Measurements from ENCODE around the gene DYNC1LI1.

DYNC1LI1 gene

GRCh38 chr3:32570421-32571191 lies at the start of gene DYNC1LI1:
Gene DYNC1LI1 (minus strand): TSS chr3:32570858. CDS start chr3:32570770, 88 bp downstream.
- peak; percentile 59 for DNase-seq

DNA sequence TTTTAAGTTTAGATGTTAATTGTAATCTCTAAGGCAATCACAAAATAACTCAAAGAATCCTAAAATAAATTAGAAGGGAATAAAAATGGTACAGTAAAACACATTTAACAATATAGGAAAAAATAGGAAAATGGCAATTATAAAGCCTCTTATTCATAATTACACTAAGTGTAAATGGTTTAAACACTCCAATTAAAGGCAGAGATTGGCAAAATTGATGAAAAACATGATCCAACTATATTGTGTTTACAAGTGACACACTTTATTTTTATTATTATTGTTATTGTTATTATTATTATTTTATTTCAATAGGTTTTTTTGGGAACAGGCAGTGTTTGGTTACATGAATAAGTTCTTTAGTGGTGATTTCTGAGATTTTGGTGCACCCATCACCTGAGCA lies 48.7 kb upstream of the DYNC1LI1 start:
- DNase-seq: no peak

DNA sequence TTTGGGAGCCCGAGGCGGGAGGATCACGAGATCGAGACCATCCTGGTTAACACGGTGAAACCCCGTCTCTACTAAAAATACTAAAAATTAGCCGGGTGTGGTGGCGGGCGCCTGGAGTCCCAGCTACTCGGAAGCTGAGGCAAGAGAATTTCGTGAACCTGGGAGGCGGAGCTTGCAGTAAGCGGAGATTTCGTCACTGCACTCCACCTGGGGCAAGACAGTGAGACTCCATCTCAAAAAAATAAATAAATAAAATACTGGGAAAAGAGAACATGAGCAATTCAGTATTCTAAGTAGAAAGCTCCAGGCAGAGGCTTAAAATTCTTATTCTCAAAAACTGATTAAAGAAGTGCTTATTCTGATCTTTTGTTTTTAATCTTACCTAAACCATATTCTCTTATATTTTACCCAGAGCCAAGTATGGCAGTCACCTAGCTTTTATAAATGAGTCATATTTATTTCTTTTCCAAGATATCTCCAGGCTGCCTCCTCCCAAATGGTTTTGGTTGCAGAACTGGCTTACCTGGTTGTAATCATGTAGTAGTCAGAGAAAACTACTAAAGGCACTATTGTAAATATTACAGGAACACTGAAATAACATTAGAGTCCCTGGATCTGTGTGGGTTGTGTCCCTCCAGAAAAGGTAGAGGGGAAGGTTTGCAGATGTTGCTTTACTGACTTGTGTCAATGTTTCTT lies 45.8 kb upstream of the DYNC1LI1 start:
- no peak for DNase-seq

- DNase-seq: no peak
These were observed 44.3 kb upstream of the DYNC1LI1 start for GRCh38 chr3:32614956-32615355.

- DNase-seq: no peak
These were observed 42.5 kb upstream of the DYNC1LI1 start for GRCh38 chr3:32613183-32613582.

DNA sequence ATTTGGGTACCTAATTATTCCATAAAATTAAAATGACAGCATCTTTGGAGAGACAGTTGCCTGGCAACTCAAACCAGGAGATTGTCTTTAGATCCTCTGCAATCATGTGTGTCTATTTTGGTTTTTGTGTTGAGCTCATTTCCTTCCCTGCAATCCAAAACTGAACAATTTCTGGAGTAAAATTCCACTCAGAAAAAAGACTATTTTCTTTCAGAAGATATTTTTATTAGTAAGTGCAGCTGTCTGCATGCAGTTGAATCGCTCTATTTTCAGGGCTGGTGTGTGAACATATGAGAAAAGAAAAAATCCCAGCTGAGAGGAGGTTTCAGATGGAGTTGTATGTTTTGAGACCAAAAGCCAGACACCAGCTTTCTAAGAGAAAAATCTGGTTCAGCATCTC lies 41.9 kb upstream of the DYNC1LI1 start:
- no peak for DNase-seq

DNA sequence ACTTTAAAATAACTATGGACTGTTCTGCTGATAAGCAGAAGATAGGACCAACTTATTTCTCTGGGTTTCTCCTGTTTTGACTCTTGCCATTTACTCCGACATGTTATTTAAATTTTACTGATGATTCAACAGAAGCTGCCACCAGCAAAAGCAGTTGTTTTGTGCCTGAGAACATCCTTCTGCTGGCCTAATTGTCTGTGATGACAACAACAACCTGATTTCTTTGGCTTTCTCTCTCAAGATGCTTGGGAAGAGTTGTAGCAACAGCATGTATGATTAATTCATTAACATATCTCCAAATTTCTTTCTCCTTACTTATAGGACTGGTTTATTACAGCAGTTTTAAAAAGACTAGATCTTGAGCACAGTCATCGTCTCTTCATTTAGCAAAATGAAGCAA lies 36.9 kb upstream of the DYNC1LI1 start:
- no peak for DNase-seq

DNA sequence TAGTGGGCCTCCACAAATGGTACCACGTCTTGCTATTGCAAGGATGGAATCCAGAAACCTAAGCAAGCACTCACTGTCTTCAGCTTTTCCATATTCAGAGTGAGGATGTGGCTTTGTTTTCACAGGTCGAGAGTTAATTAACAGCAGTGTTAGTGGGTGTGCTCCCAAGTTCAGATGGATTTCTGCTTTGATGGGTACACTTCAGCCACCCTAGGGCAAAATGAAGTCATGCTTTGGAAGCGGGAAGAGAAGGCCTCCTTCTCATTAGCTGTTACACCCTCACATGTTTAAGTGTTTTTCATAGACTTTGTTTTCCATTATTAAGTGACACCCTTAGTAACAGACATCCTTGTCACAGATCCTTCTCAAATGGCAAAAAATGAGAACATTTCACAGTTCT lies 36.3 kb upstream of the DYNC1LI1 start:
- no peak for DNase-seq

DNA sequence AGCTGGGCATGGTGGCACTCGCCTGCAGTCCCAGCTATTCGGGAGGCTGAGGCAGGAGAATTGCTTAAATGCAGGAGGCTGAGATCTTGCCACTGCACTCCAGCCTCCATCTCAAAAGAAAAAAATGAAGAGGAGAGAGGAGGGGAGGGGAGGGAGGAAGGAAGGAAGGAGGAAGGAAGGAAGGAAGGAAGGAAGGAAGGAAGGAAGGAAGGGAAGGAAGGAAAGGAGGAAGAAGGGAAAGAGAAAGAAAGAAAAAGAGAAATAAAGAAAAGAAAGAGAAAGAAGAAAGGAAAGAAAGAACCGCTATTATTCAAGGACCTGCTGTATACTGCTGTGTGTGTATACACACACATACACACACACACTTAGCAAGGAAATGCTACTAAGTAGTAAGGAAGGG lies 35.6 kb upstream of the DYNC1LI1 start:
- no peak for DNase-seq

GRCh38 chr3:32603064-32603463 lies 32.4 kb upstream of the DYNC1LI1 start:
- no peak for DNase-seq

DNA sequence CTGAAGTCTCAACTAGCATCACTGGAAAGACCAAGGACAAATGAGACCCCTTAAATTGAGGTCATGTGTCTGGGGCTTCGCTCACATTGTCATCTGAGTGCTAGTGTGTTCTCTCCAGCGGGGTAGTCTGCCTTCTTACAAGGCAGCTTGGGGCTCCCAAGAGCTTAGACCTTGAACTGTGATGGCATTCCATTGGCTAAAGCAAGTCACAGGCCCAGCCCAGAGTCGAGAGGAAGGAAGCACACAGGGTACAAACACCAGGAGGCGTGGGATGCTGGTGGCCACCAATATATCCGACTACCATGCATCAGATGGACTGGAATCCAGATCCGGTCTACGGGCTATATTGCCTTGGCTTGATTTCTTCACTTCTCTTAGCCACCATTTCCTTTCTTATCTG lies 31.5 kb upstream of the DYNC1LI1 start:
- DNase-seq: no peak

GRCh38 chr3:32601722-32602121 lies 31.1 kb upstream of the DYNC1LI1 start:
- DNase-seq: no peak

- no peak for DNase-seq
These were observed 27.0 kb upstream of the DYNC1LI1 start for GRCh38 chr3:32597656-32598055.

GRCh38 chr3:32596909-32597369 lies 26.3 kb upstream of the DYNC1LI1 start:
- no peak for DNase-seq

GRCh38 chr3:32596282-32596908 lies 25.7 kb upstream of the DYNC1LI1 start:
- no peak for DNase-seq

GRCh38 chr3:32595323-32595722 lies 24.7 kb upstream of the DYNC1LI1 start:
- no peak for DNase-seq

DNA sequence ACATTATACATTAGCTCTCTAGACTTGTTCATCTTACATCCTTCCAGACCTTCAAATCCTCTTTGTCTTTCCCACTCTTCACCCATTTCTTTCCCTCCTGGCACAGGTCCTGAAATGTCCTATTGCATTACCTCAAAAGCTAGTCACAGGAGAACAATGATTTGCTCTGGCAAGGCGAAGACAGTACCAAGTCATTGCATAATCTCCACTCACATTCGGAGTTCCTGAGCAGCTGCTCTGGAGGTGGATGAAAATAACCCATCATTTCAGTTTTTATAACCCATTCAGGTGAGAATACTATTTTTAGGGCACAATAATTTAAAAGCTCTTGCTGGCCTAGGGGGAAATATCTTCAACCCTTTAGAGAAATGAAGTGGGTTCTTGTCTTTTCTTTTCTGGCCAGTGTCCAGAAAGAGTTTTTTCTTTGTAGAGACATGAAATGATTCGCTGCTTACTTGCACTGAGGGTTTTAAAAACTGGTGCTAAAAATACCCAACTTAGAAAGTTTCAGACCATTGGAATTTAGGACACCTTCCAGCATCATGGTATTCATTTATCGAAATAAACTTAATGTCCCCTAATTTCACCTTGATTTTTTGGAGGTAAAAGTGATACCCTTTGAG lies 23.4 kb upstream of the DYNC1LI1 start:
- peak; percentile 46 for DNase-seq

DNA sequence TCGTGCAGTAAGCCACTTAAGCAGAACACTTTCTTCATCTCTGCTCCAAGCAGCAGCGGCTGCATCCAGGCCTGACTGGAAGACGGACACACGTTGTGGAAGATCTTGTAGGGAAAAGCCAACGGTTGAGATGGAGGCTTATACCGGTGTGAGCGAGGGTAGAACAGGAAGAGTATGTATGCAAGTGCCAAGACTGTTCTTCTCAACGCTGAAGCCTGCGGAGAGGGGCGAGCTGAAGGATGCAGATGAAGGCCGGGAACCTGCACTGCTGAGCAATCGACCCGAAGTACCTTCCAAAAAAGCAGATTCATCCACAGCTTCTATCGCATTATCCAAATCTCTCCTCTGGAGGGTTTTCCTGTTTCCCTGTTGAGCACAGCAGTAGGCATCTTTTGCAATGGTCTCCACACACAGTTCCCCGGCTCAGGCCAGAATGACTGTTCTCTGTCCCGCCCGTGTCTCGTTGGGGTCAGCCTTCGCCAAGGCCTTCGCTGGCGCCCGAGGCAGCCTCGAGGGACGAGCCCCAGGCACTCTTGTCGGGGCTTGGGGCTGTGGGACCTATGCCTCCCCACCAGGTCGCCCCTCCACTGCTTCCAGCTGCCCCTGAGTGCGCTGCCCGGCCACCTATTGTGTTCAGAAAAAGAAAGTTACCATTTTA lies 22.2 kb upstream of the DYNC1LI1 start:
- DNase-seq: no peak

DNA sequence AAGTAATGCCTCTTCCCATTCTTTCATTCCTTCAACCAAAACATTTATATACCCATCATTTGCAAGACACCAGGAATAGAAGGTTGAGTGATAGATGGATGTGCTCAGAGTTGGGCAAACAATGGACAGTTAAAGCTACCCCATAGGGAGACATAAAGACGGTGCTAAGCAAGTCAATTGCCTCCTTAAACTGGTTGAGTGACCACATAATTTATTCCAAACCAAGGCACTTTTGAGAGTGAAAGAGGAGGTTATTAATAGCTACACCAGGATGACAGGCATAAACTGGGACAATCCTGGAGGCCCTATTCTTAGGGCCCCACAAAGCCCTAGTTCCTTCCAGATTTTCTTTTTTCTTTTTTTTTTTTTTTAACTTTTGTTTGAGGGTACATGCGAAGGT lies 21.4 kb upstream of the DYNC1LI1 start:
- DNase-seq: peak; percentile 26

- no peak for DNase-seq
These were observed 20.5 kb upstream of the DYNC1LI1 start for GRCh38 chr3:32591186-32591585.

GRCh38 chr3:32586356-32586755 lies 15.7 kb upstream of the DYNC1LI1 start:
- DNase-seq: no peak

GRCh38 chr3:32584660-32585059 lies 14.0 kb upstream of the DYNC1LI1 start:
- DNase-seq: no peak

DNA sequence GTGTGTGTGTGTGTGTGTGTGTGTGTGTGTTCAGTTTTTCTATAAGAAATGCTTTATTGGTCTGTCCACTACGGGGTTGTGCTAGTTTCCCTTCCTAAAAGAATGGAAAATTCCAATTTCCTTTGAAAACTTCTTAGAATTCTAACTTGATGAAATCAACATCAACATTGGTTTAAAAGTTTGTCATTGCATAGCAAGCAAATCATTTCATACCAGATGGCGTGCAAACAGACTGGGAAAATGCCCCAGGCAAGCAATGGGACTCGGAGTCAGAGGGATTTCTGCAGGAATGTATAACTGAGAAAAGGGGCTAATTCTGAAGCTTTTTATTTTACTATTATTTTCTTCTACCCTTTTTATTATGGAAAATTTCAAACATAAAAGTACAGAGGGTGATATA lies 13.1 kb upstream of the DYNC1LI1 start:
- no peak for DNase-seq
